Urothelium cell line (cell line): Measurements from ENCODE around the gene HES4.

ENCODE experiments used
- DNase-seq: peaks from one replicate; pipeline ENCODE4 v3.0.0; 2011; ENCODE audit warnings: low spot score, mixed read lengths
- FAIRE-seq: peaks from 2 replicates; lab custom pipeline; 2011; peaks lifted over from hg19 to GRCh38; lab: Jason Lieb, UNC

The HES4 gene

GRCh38 chr1:969260-969855, 30.5 kb downstream of the HES4 start:
- FAIRE-seq (peak; percentile 79), DNase-seq (no peak)

GRCh38 chr1:967466-968343, 32.2 kb downstream of the HES4 start:
- FAIRE-seq, result no peak
- DNase-seq, result no peak

GRCh38 chr1:966704-967300, 33.1 kb downstream of the HES4 start:
- DNase-seq, result peak; percentile 86
- no peak for FAIRE-seq

GRCh38 chr1:966135-966703, 33.7 kb downstream of the HES4 start, which contains the start of gene PLEKHN1:
PLEKHN1 (plus strand) TSS chr1:966482; CDS start chr1:966532, 50 bp downstream.
- FAIRE-seq, result no peak

GRCh38 chr1:965526-966134, 34.3 kb downstream of the HES4 start:
- FAIRE-seq (no peak), DNase-seq (no peak)

More at GRCh38 chr1:966135-966703, 33.7 kb downstream of the HES4 start, which contains the start of gene PLEKHN1:
- DNase-seq, result peak; percentile 72

- no peak for FAIRE-seq
Measured at GRCh38 chr1:964691-965525, 35.0 kb downstream of the HES4 start.

GRCh38 chr1:963746-964525, 36.0 kb downstream of the HES4 start:
- no peak for FAIRE-seq
- no peak for DNase-seq

More at GRCh38 chr1:964691-965525, 35.0 kb downstream of the HES4 start:
- DNase-seq, result no peak

- FAIRE-seq (no peak), DNase-seq (no peak)
Measured at GRCh38 chr1:963301-963651, 36.6 kb downstream of the HES4 start.

GRCh38 chr1:962381-963300, 37.3 kb downstream of the HES4 start:
- DNase-seq (no peak), FAIRE-seq (no peak)

- FAIRE-seq (no peak), DNase-seq (no peak)
Measured at GRCh38 chr1:961132-961669, 38.7 kb downstream of the HES4 start.

- FAIRE-seq (no peak), DNase-seq (peak; percentile 78)
Measured at GRCh38 chr1:960363-961131, 39.4 kb downstream of the HES4 start, which contains the start of gene KLHL17. KLHL17 (plus strand) TSS chr1:960584; CDS start chr1:960694, 110 bp downstream.

GRCh38 chr1:959731-960362, 40.0 kb downstream of the HES4 start:
- FAIRE-seq (no peak), DNase-seq (no peak)

GRCh38 chr1:958823-959730, 40.8 kb downstream of the HES4 start, which contains the start of gene NOC2L:
NOC2L (minus strand) TSS chr1:959256; CDS start chr1:959240, 16 bp downstream.
- no peak for FAIRE-seq
- peak; percentile 86 for DNase-seq

GRCh38 chr1:956636-957035, 43.3 kb downstream of the HES4 start:
- no peak for FAIRE-seq
- no peak for DNase-seq

GRCh38 chr1:955474-955873, 44.4 kb downstream of the HES4 start:
- FAIRE-seq, result no peak
- no peak for DNase-seq

GRCh38 chr1:954927-955326, 45.0 kb downstream of the HES4 start:
- no peak for DNase-seq
- FAIRE-seq, result no peak
